DMS153 (cell line): ENCODE measurements around the gene EXD3.
"Not testable (repeated sequence)": the region's sequence is repeated elsewhere in the genome, so short reads cannot be mapped to it uniquely, and the experiment has no call there.

Source experiments
- DNase-seq: peaks from one replicate; lab custom pipeline; 2025; lab: John Stamatoyannopoulos, UW

EXD3 gene

DNA sequence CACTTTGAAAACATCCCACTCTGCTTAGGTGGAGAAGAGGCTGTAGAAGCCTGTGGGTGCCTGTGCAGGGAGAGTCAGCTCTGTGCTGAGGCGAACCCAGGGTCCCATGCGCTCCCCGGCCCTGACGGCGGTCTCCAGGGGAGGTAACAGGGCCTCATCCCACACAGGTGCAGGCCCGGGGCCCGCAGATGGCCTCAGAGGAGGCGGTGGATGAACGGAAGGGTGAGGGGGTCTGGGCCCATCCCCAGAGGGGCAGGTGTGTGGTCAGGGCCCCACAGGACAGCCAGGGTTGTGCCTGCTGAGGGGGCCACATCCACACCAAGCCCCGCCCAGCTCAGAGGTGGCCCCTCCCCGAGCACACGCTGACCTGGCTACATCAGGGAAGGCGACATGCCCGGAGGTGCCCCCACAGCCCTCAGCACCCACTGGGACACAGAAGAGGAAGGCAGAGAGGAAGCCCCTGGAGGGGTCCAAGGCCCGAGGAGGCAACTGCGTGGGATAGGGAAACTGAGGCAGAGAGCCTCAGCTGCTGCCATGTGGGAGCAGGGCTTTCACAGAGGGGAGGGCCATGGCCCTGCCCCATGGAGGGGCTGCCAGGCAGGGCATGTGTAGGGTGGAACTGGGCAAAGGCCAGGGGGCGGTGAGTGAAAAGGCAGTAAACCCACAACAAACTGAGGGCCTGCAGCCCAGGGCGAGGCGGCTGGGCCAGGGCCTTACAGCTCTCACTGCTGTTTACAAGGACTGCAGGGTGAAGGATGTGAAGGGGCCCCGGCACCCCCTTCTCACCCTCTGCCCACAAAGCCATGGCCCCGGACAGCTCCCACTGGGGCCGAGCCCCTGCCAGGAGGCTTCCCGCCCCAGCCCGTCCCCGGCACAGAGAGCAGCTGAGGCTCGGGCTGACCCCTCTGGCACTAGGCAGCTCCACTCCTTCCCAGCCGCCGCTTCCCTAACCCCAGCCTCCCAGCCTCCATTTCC is 29.5 kb downstream of the EXD3 start:
- no peak for DNase-seq

DNA sequence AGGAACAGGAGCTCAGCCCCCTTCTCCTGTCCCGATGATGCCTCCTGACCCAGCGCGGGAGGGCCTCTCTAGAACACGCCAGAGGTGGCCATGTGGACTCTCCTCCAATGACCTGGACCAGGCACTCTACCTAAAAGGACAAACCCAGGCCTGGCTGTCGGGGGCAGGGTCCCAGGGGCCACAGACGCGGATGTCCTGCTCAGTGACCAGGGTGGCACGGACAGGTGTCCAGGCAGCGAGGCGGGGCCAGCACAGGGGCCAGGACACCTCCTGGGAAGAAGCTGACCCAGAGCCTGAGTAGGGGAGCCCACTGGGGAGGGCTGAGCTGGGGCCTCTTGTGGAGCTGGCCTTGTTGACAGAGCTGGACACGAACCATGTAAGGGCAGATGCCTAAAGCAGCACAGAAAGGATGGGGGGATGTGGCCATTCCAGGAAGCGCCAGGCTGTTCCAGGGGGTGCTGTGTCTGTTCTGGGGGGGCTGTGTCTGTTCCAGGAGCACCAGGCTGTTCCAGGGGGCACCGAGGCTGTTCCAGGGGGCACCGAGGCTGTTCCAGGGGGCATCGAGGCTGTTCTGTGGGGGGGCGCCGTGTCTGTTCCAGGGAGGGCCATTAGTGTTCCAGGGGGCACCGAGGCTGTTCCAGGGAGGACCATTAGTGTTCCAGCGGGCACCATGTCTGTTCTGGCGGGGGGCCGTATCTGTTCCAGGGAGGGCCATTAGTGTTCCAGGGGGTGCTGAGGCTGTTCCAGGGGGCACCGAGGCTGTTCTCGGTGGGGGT is 30.5 kb downstream of the EXD3 start:
- no peak for DNase-seq

DNA sequence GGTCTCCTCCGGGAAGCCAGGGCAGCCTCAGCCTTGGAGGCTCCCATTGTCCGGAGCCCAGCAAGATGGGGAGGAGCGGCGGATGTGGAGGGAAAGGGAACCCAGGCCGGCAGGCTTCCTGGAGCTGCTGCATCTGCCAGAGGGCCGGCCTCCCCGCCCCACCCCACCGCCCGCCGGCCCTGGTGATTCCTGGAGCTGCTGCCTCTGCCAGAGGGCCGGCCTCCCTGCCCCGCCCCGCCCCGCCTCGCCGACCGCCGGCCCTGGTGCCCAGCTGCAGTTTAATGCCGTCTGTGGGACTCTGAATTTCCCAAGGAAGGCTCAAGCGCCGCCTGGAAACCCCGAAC is 31.6 kb downstream of the EXD3 start:
- peak; percentile 64 for DNase-seq

DNA sequence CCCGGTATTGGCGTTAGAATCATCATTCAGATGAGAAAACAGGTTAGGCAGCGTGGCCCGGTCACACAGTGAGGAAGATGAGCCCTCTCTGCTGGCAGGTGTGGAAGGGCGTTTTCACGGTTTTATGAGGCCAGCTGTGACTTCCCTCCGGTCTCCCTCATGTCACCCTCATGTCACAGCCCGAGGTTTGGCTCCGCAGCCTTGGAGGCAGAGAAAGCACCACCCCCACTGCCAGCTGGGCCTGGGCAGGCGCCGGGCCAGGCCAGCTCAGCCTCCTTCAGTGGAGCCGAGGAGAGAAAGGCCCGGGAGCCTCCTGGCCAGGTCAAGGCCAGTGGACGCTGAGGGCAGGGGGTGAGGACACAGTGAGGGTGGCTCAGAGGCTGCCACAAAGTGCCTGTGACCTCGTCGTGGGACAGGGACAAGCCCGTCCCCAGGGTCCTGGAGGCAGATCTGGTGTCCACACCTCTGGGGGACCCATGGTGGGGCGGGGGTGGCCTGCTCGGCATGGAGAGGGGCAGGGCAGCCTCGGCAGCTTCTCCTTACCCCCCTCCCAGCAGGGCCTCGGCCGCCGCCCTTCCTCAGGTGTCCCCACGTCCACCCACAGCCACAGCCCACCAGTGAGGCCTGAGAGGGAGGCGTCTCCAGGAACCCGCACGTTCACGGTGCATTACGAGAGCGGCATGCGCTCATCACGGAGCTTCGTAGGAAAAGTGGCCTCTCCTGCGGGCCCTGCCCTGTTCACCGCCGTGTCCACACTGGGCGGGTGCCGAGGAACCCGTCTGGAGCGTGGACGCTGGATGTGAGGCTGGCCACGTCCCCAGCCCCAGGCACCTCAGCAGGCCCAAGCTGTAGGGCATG is 32.2 kb downstream of the EXD3 start:
- peak; percentile 73 for DNase-seq

DNA sequence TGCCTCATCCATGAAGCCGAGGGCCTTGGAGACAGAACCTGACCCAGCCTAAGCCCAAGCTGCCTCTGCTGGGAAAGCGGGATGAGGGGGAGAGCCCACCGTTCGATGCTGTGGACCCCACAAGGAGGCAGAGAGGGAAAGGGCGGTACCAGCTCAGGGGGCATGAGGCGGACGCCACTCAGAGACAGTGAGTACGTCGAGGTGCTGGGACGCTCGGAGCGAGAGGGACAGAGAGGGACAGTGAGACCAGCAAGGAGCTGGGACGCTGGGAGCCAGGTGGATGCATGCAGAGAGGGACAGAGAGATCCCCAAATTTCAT is 33.6 kb downstream of the EXD3 start:
- DNase-seq = no peak

DNA sequence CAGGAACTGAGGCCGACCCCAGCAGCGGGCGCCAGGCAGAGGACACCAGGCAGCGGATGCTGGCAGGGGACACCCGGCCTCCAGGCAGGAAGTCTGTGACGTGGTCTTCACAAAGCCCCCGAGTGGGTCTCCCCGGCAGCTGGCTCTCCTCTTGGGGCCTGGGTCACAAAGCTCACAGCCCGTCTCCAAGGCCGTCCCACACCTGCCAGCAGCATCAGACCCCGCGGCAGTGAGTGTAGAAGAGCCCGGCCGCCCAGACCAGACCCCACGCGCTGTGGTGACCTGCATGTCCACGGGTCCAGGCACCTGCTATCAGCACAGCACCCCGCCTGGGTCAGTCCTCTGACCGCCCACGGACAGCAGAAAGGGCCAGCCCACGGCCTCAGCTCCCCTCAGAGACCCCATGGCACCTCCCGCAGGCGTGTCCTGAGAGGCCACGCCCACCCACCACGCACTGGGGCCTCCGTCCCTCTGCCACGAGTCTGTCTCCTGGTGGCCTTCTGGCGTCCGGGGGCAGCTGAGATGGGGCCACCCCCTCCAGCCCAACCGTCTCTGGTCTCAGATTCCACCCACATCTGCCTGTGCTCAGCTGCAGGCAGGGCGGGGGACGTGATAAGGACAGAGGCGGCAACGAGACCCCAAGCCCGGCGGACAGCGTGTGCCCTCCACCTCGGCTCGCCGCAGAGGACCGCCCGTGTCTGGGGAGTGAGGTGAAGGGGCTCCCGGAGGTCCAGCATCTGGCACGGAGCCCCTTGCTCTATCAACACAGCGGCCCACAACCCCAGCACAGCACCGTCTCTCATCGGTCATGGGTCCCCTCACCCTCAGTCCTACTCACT is 34.2 kb downstream of the EXD3 start:
- DNase-seq = no peak

DNA sequence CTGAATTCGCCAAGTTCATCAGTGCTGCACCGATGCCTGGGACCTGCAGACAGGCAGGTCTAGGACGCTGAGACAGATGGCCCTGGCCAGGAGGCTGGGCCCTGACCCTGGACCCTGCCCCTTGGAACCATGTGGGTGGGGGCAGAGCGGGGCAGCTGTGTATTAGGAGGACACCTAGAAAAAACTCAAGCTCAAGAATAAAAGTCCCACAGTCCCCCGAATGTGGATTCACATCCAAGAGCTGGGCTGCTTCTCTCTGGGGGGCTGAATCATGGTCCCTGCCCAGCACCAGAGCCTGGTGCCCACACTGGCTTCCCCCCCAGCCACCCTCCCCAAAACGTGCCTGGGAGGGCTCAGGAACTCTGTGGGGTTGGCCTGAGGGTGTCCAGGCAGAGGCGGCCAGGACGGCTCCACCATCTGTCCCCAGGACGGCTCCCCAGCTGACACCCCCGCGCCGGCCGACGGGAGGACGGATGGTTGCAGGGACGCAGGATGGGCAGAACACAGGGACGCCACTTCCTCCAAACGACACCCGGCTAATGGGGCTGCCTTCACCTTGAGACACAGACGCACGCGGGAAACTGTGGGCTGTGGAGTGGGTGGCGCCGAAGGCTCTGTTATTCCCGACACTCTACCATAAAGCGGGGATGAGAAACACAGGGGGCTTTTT is 34.9 kb downstream of the EXD3 start:
- no peak for DNase-seq

DNA sequence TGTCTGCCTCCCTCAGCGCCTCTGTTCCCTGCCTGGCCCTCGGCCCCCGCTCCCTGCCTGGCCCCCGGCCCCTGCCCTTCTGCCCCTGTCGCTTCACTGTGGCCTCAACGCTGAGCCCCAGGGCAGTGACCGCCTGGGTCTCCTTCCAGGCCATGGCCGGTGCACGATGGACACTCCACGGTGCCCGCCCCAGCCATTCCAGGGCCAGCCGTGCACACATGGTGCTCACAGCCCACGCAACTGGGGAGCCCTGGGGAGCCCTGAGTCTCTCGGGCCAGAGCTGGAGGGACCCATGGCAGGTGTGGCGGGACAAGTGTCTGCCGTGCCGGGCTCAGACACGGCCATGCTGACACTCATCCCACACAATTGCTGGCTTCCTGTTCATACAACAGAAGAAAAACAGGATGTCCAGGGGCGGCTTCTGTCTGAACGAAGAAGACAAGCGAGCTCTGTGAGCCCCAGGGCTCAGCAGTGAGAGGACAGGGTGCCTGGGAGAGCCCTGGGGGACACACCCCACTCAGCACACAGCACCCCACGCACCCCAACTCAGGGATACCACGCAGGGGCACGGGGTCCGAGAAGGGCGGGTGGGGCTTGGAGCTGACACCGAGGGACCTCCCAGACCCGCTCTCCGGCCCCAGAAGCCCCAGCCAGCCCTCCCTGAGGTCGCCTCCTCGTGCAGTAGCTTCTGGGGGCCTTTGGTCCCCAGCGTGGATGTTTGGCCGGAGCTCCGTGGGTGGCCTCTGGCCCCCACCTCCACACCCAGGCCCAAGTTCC is 35.7 kb downstream of the EXD3 start:
- DNase-seq = peak; percentile 51

DNA sequence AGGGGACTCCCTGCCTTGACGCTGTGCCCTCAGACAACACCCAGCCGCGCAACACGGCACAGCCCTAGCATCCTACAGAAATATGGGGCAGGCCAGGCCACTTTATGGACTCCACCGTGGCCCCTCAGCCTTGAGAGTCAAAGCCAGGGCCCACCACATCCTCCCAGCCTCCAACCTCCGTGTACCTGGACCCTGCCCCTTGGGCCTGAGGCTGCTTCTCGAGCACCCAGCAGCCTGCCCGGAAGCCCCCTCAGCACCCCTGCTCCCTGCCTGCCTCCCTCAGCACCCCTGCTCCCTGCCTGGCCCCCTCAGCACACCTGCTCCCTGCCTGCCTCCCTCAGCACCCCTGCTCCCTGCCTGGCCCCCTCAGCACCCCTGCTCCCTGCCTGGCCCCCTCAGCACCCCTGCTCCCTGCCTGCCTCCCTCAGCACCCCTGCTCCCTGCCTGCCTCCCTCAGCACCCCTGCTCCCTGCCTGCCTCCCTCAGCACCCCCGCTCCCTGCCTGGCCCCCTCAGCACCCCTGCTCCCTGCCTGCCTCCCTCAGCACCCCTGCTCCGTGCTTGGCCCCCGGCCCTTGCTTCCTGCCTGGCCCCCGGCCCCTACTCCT is 36.4 kb downstream of the EXD3 start:
- not testable (repeated sequence) for DNase-seq

DNA sequence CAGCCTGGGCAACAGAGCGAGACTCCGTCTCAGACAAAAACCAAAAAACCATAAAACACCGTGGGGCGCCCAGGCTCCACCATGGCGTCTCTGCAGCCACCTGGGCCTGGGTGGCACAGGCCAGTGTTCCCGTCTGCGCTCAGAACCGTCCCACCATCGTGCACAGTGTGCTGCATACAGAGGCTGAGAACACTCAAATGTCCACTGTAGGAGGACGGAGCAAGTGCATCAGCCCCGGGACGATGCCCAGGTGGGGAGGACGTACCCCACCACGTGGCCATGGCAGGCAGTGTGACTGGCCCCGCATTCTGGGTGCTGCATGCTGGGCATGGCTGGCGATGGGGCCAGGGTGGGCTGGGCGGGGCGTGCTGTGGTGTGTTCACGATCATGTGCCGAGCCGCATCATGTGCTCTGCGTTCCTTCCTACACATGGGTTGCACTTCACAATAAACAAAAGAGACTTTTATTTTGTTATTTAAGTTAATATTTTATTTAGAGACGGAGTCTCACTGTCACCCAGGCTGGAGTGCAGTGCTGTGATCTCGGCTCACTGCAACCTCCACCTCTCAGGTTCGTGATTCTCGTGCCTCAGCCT is 37.8 kb downstream of the EXD3 start:
- DNase-seq = no peak

DNA sequence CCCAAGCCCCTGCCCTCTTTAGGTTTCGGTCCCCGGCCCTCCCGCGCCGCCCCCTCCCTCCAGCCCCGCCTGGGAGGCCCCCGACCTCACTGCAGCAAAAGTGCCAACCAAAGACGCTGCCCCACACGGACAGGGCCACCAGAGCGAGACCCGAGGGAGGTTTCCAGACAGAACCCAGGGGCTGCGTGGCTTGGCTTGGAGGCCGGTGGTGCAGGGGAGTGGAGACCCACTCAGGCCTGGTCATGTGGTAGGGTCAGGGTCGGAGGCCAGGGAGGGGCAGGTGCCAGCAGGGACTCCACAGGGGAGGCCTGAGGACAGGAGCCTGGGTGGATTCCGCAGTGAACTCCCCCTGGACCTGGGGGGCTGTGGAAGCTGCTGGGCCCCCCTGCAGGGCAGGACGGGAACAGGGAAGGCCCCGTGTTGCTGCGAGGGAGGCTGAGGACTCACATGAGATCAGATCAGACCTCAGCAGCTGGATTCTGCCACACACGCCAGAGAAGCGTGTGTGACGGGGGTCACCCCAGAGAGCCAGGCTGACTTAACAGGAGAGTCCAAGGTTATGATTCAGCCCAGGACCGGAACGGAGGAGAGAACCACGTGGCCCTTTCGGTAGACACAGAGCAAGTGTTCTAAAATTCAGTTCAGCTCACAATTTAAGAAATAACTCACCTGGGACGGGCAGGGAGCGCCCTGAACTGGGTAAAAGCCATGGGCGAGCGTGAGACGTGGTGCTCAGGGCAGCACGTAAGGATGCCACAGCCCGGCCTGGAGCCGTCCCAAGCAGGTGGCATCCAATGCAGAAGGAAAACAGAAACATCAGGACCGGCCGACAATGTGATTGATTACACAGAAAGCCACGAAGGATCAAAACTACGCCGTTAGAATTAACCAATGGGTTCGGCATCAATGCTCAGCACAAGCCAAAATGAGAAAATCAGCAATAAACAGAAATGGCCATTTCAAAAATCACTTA is 38.9 kb downstream of the EXD3 start:
- no peak for DNase-seq

DNA sequence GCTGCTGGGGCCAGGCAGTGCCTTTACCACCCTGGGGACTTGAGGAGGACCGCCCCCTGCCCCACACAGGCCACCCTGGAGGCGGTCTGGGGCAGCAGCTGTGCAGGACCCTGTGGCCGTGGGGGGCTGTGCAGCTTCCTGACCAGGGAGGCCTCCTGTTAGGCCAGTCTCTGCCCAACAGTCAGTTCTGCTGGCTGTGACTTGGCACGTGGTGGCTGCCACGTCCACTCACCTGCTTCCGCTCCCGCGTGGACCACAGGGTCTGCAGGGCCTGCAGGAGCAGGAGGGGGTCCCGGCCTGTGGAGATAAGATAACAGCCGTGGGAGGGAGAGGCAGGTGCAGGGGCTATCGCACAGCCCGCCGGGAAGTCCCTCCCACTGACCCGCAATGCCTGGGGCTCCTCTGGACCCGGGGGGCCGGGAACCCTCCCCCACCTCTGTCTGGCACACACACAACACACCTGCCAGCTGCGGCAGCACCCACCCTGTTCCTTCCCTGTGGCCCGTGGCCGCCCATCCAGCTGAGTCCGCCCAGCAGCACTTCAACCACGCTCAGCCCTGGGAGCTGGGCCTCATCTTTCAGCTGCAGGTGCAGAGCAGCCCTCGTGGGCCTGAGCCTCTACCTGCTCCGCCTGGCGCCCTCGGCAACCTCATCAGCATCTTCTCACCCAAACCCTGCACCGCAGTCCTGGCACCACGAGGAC is 39.7 kb downstream of the EXD3 start:
- DNase-seq = no peak

DNA sequence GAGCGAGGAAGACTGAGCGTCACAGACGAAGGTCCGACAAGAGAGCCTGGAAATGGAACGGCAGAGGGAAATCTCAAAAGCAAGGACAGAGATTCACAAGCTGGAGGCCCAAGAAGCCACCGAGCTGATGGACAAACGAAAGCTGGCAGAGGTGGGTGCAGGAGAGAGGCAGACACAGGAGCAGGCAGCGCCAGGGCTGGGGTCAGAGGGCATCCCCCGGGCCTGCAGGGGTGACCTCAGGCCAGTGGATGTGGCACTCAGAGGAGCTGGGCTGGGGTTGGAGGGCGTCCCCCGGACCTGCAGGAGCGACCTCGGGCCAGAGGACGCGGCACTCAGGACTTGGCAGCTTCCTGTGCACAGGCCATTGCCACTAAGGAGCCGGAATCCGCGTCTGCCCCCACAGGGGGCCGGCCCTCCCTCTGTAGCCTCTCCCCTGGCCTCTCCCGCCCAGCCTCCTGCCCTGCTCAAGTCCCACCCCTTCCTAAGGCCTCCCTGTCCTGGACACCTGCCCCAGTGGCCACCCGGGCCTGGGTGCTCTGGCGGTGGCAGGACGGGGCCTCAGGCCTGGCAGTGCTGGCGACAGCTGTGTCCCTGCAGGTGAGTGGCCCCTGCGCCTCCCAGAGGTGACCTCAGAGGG is 40.4 kb downstream of the EXD3 start:
- DNase-seq = no peak

DNA sequence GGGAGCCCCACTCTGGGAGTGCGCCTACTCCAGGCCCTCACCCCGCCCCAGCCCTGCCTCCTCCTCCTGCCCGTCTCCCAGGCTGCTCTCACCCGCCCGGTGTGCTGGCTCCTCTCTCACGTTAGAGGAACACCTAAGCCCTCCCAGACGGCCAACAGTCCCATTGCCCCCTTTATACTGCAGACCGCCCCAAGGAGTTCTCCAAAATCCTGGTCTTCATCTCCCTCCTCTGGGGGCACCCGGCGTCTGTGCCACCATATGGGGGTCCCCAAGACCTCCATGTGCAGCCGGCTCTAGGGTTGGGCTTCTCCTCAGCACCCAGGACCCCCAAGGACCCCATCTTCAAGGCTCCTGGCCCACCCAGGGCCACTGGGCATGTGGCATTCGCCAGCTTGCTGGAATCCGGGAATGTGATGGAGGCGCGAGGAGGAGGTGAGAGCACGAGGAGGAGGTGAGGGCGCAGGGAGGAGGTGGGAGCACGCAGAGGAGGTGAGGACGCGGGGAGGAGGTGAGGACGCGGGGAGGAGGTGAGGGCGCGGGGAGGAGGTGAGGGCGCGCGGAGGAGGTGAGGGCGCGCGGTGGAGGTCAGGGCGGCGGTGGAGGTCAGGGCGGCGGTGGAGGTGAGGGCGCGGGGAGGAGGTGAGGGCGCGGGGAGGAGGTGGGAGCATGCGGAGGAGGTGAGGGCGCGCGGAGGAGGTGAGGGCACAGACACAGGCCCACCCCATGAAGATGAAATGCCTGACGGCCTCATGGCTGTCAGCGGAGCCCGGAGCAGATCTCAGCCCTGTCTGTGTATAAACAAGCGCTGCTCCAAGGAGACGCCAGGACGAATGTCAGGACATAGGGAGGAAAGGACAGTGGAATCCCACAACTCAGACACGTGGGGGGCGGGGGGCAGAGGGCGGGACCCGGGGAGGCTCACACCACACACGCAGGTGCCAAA is 41.2 kb downstream of the EXD3 start:
- DNase-seq = no peak

DNA sequence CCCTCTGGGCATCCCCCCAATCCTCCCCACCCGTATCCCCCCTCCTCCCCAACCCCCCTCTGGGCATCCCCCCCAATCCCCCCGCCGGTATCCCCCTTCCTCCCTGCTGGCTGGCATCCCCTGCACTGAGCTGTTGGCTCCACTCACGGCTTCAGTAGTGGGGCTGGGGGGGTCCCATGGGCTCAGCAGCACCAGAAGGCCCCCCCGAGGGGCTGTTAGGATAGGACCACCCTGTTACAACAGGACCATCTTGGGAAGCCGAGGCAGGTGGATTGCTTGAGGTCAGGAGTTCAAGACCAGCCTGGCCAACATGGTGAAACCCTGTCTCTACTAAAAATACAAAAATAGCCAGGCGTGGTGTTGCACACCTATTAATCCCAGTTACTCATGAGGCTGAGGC is 42.4 kb downstream of the EXD3 start:
- DNase-seq = no peak

DNA sequence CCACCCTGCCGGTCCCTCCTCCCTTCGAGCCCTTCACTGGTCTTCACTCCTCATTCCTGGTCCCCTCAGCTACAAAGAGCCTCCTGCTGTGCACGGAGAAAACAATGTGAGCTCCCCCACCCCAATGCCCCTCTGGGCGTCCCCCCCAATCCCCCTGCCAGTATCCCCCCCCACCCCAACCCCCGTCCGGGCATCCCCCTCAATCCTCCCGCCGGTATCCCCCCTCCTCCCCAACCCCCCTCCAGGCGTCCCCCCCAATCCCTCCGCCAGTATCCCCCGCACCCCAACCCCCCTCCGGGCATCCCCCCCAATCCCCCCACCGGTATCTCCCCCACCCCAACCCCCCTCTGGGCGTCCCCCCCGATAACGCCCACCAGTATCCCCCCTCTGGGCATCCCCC is 42.8 kb downstream of the EXD3 start:
- no peak for DNase-seq
